GM23338 (cell line): ENCODE results near the gene C16orf82. TPM values are rescaled to one million over a fixed set of nuclear protein-coding genes. Genes with fewer than 3 reads are reported as not detected.
A peak's percentile ranks its signal among the peaks of the same experiment; 100 is the strongest.

ENCODE experiments used
- ATAC-seq: fragments of 200-7000 bp; cut with Tn5 transposase; 3 replicates; pipeline ENCODE4 v1.9.1; 2020
- DNase-seq: peaks from one replicate; pipeline ENCODE4 v3.0.0-alpha.2; 2015; ENCODE audit warnings: low spot score
- H2AFZ ChIP-seq: fragments of 200-600 bp; sonication (generic); 2 replicates; pipeline ENCODE4 v1.8.0; 2016; ENCODE audit warnings: antibody characterized with exemption, mild to moderate bottlenecking, moderate library complexity
- H3F3A ChIP-seq: fragments of 200-600 bp; sonication (generic); replicated peaks from 2 replicates; pipeline ENCODE4 v1.8.0; 2017; ENCODE audit warnings: antibody characterized with exemption, mixed run types, low read depth
- H3K27ac ChIP-seq: fragments of 200-600 bp; sonication (generic); 2 replicates; pipeline ENCODE4 v1.6.1; 2016; ENCODE audit warnings: low read depth
- H3K27me3 ChIP-seq: fragments of 200-600 bp; sonication (generic); 2 replicates; pipeline ENCODE4 v1.8.0; 2016; ENCODE audit warnings: mild to moderate bottlenecking, mixed run types, moderate library complexity; ENCODE audit not compliant: insufficient read depth
- H3K36me3 ChIP-seq: fragments of 200-600 bp; sonication (generic); 2 replicates; pipeline ENCODE4 v1.8.0; 2016; ENCODE audit warnings: mild to moderate bottlenecking; ENCODE audit not compliant: insufficient read depth
- H3K4me1 ChIP-seq: fragments of 200-600 bp; sonication (generic); 2 replicates; pipeline ENCODE4 v1.8.0; 2016; ENCODE audit warnings: mild to moderate bottlenecking, moderate library complexity; ENCODE audit not compliant: insufficient read depth
- H3K4me2 ChIP-seq: fragments of 200-600 bp; sonication (generic); 2 replicates; pipeline ENCODE4 v1.7.1; 2017; ENCODE audit warnings: mixed run types
- H3K4me3 ChIP-seq: fragments of 200-600 bp; sonication (generic); 2 replicates; pipeline ENCODE4 v1.6.1; 2016; ENCODE audit warnings: mixed run types
- H3K79me2 ChIP-seq: fragments of 200-600 bp; sonication (generic); replicated peaks from 2 replicates; pipeline ENCODE4 v1.8.0; 2017; ENCODE audit warnings: mild to moderate bottlenecking; ENCODE audit not compliant: insufficient read depth
- H3K9me2 ChIP-seq: fragments of 200-600 bp; sonication (generic); 2 replicates; pipeline ENCODE4 v1.8.0; 2017; ENCODE audit not compliant: insufficient read depth
- H4K20me1 ChIP-seq: fragments of 200-600 bp; sonication (generic); replicated peaks from 2 replicates; pipeline ENCODE4 v1.8.0; 2017; ENCODE audit warnings: mild to moderate bottlenecking; ENCODE audit not compliant: insufficient read depth
- H3K27ac Mint-ChIP-seq: 2 replicates; pipeline ENCODE4 v1.8.0; 2020; ENCODE audit warnings: inconsistent platforms, mild to moderate bottlenecking, moderate library complexity, mixed read lengths
- H3K27me3 Mint-ChIP-seq: 3 replicates; pipeline ENCODE4 v1.8.0; 2022; ENCODE audit warnings: low read depth, mild to moderate bottlenecking, moderate library complexity, mixed read lengths, inconsistent platforms; ENCODE audit not compliant: insufficient read depth, poor library complexity
- H3K36me3 Mint-ChIP-seq: 3 replicates; pipeline ENCODE4 v1.8.0; 2021; ENCODE audit warnings: low read depth, mild to moderate bottlenecking, inconsistent platforms, moderate library complexity, mixed read lengths
- H3K4me1 Mint-ChIP-seq: 3 replicates; pipeline ENCODE4 v1.8.0; 2020; ENCODE audit warnings: mild to moderate bottlenecking, inconsistent platforms, mixed read lengths
- H3K4me3 Mint-ChIP-seq: 3 replicates; pipeline ENCODE4 v1.8.0; 2021; ENCODE audit warnings: moderate library complexity, mild to moderate bottlenecking, inconsistent platforms, mixed read lengths
- H3K9me3 Mint-ChIP-seq: 3 replicates; pipeline ENCODE4 v1.8.0; 2020; ENCODE audit warnings: moderate library complexity, mild to moderate bottlenecking, inconsistent platforms, mixed read lengths
- CREB1 ChIP-seq: fragments of 250-450 bp; sonication (Bioruptor Pico); IDR thresholded peaks from 2 replicates; pipeline ENCODE4 v1.5.0; 2020; ENCODE audit warnings: low read depth, mild to moderate bottlenecking, moderate library complexity
- EZH2phosphoT487 ChIP-seq: fragments of 200-600 bp; sonication (generic); IDR thresholded peaks from one replicate; pipeline ENCODE4 v1.8.1; 2018; ENCODE audit warnings: antibody characterized with exemption; ENCODE audit not compliant: unreplicated experiment
- POLR2AphosphoS5 ChIP-seq: IDR thresholded peaks from 2 replicates; pipeline ENCODE4 v1.6.1; 2016; ENCODE audit warnings: antibody characterized with exemption, low read depth
- STAT1 ChIP-seq: IDR thresholded peaks from one replicate; pipeline ENCODE4 v1.6.1; 2016; ENCODE audit warnings: antibody characterized with exemption; ENCODE audit not compliant: unreplicated experiment
- polyA plus RNA-seq: library from polyadenylated mRNA; unstranded; fragments of >200 nt; fragmentation: Nextera tagmentation; extraction: Ambion mirVana; gene quantifications from 2 replicates; pipeline ENCODE4 v1.2.1, GENCODE V29; 2016
- total RNA-seq: library from RNA; depleted of rRNA; stranded (reverse); fragments of >200 nt; shearing (Covaris generic); gene quantifications from 2 replicates; pipeline ENCODE4 v1.2.3, GENCODE V29; 2014
- TF ChIP-seq, protein P1 (sequence below), 2 experiments: fragments of 200-600 bp in 1 of 2; sonication (generic) in 1 of 2; conservative IDR thresholded peaks; 2 replicates each; pipeline versions ENCODE4 v1.5.1 to v1.6.1; 2016 to 2017; ENCODE audit warnings: antibody characterized with exemption in 2 of 2, low read depth in 2 of 2, mild to moderate bottlenecking in 2 of 2, moderate library complexity in 1 of 2
- TF ChIP-seq, protein P2 (sequence below): IDR thresholded peaks from 2 replicates; pipeline ENCODE4 v1.6.1; 2016; ENCODE audit warnings: antibody characterized with exemption
- TF ChIP-seq, protein P3 (sequence below): fragments of 250-450 bp; sonication (Bioruptor Pico); IDR thresholded peaks from 2 replicates; pipeline ENCODE4 v1.5.0; 2020; ENCODE audit warnings: mild to moderate bottlenecking, moderate library complexity
- TF ChIP-seq, protein P4 (sequence below): IDR thresholded peaks from one replicate; pipeline ENCODE4 v1.6.1; 2018; ENCODE audit warnings: antibody characterized with exemption; ENCODE audit not compliant: unreplicated experiment

C16orf82 gene
- total and polyA plus RNA-seq, 2 experiments from 2014 or later = not detected

- Mint-ChIP-seq H3K9me3 (peaks cover 77% of the 10 kb centered on the region), H3K4me3 (no peak overlapping the region), H3K27ac (no peak overlapping the region), H3K4me1 (peaks cover 3% of the 10 kb centered on the region; the same call in 2 of the 3 replicates), H3K36me3 (peaks cover 11% of the 10 kb centered on the region; the same call in 2 of the 3 replicates), H3K27me3 (peaks cover 5% of the 10 kb centered on the region)
- Histone ChIP-seq H3F3A (no peaks in the 10 kb centered on the region), H4K20me1 (no peaks in the 10 kb centered on the region), H3K4me2 (no peak overlapping the region), H3K27me3 (no peaks in the 10 kb centered on the region), H3K4me1 (peaks cover 7% of the 10 kb centered on the region; the same call in 1 of the 2 replicates), H3K9me2 (no peaks in the 10 kb centered on the region), H3K36me3 (no peaks in the 10 kb centered on the region), H3K79me2 (no peaks in the 10 kb centered on the region), H2AFZ (peak overlapping the region; percentile 87), H3K27ac (no peak overlapping the region), H3K4me3 (no peak overlapping the region)
- ATAC-seq (no peak), DNase-seq (no peak)
- no peak for TF ChIP-seq EZH2phosphoT487
Measured at GRCh38 chr16:27088216-27088615, 21.5 kb downstream of the C16orf82 start.

- Mint-ChIP-seq H3K36me3 (peaks cover 3% of the 10 kb centered on the region; the same call in 2 of the 3 replicates), H3K4me3 (no peak overlapping the region), H3K4me1 (no peaks in the 10 kb centered on the region)
Measured at GRCh38 chr16:27096375-27096774, 29.6 kb downstream of the C16orf82 start.

More at GRCh38 chr16:27096375-27096774, 29.6 kb downstream of the C16orf82 start:
- no peak overlapping the region for H3K27ac Mint-ChIP-seq
- H3K9me3 Mint-ChIP-seq = peaks cover 74% of the 10 kb centered on the region
- TF ChIP-seq CREB1 (no peak), POLR2AphosphoS5 (no peak), EZH2phosphoT487 (no peak), STAT1 (no peak)
- TF ChIP-seq, protein P1, sequence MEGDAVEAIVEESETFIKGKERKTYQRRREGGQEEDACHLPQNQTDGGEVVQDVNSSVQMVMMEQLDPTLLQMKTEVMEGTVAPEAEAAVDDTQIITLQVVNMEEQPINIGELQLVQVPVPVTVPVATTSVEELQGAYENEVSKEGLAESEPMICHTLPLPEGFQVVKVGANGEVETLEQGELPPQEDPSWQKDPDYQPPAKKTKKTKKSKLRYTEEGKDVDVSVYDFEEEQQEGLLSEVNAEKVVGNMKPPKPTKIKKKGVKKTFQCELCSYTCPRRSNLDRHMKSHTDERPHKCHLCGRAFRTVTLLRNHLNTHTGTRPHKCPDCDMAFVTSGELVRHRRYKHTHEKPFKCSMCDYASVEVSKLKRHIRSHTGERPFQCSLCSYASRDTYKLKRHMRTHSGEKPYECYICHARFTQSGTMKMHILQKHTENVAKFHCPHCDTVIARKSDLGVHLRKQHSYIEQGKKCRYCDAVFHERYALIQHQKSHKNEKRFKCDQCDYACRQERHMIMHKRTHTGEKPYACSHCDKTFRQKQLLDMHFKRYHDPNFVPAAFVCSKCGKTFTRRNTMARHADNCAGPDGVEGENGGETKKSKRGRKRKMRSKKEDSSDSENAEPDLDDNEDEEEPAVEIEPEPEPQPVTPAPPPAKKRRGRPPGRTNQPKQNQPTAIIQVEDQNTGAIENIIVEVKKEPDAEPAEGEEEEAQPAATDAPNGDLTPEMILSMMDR (conservative IDR thresholded peaks at IDR 0.05; ENCODE audit: low read depth in 2 of 2) = no peak
- TF ChIP-seq, protein P2, sequence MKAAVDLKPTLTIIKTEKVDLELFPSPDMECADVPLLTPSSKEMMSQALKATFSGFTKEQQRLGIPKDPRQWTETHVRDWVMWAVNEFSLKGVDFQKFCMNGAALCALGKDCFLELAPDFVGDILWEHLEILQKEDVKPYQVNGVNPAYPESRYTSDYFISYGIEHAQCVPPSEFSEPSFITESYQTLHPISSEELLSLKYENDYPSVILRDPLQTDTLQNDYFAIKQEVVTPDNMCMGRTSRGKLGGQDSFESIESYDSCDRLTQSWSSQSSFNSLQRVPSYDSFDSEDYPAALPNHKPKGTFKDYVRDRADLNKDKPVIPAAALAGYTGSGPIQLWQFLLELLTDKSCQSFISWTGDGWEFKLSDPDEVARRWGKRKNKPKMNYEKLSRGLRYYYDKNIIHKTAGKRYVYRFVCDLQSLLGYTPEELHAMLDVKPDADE = no peak
- TF ChIP-seq, protein P3, sequence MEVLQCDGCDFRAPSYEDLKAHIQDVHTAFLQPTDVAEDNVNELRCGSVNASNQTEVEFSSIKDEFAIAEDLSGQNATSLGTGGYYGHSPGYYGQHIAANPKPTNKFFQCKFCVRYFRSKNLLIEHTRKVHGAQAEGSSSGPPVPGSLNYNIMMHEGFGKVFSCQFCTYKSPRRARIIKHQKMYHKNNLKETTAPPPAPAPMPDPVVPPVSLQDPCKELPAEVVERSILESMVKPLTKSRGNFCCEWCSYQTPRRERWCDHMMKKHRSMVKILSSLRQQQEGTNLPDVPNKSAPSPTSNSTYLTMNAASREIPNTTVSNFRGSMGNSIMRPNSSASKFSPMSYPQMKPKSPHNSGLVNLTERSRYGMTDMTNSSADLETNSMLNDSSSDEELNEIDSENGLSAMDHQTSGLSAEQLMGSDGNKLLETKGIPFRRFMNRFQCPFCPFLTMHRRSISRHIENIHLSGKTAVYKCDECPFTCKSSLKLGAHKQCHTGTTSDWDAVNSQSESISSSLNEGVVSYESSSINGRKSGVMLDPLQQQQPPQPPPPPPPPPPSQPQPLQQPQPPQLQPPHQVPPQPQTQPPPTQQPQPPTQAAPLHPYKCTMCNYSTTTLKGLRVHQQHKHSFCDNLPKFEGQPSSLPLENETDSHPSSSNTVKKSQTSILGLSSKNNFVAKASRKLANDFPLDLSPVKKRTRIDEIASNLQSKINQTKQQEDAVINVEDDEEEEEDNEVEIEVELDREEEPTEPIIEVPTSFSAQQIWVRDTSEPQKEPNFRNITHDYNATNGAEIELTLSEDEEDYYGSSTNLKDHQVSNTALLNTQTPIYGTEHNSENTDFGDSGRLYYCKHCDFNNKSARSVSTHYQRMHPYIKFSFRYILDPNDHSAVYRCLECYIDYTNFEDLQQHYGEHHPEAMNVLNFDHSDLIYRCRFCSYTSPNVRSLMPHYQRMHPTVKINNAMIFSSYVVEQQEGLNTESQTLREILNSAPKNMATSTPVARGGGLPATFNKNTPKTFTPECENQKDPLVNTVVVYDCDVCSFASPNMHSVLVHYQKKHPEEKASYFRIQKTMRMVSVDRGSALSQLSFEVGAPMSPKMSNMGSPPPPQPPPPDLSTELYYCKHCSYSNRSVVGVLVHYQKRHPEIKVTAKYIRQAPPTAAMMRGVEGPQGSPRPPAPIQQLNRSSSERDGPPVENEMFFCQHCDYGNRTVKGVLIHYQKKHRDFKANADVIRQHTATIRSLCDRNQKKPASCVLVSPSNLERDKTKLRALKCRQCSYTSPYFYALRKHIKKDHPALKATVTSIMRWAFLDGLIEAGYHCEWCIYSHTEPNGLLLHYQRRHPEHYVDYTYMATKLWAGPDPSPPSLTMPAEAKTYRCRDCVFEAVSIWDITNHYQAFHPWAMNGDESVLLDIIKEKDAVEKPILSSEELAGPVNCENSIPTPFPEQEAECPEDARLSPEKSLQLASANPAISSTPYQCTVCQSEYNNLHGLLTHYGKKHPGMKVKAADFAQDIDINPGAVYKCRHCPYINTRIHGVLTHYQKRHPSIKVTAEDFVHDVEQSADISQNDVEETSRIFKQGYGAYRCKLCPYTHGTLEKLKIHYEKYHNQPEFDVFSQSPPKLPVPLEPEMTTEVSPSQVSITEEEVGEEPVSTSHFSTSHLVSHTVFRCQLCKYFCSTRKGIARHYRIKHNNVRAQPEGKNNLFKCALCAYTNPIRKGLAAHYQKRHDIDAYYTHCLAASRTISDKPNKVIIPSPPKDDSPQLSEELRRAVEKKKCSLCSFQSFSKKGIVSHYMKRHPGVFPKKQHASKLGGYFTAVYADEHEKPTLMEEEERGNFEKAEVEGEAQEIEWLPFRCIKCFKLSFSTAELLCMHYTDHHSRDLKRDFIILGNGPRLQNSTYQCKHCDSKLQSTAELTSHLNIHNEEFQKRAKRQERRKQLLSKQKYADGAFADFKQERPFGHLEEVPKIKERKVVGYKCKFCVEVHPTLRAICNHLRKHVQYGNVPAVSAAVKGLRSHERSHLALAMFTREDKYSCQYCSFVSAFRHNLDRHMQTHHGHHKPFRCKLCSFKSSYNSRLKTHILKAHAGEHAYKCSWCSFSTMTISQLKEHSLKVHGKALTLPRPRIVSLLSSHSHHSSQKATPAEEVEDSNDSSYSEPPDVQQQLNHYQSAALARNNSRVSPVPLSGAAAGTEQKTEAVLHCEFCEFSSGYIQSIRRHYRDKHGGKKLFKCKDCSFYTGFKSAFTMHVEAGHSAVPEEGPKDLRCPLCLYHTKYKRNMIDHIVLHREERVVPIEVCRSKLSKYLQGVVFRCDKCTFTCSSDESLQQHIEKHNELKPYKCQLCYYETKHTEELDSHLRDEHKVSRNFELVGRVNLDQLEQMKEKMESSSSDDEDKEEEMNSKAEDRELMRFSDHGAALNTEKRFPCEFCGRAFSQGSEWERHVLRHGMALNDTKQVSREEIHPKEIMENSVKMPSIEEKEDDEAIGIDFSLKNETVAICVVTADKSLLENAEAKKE (CRISPR knock-in tag) = no peak
- TF ChIP-seq, protein P4, sequence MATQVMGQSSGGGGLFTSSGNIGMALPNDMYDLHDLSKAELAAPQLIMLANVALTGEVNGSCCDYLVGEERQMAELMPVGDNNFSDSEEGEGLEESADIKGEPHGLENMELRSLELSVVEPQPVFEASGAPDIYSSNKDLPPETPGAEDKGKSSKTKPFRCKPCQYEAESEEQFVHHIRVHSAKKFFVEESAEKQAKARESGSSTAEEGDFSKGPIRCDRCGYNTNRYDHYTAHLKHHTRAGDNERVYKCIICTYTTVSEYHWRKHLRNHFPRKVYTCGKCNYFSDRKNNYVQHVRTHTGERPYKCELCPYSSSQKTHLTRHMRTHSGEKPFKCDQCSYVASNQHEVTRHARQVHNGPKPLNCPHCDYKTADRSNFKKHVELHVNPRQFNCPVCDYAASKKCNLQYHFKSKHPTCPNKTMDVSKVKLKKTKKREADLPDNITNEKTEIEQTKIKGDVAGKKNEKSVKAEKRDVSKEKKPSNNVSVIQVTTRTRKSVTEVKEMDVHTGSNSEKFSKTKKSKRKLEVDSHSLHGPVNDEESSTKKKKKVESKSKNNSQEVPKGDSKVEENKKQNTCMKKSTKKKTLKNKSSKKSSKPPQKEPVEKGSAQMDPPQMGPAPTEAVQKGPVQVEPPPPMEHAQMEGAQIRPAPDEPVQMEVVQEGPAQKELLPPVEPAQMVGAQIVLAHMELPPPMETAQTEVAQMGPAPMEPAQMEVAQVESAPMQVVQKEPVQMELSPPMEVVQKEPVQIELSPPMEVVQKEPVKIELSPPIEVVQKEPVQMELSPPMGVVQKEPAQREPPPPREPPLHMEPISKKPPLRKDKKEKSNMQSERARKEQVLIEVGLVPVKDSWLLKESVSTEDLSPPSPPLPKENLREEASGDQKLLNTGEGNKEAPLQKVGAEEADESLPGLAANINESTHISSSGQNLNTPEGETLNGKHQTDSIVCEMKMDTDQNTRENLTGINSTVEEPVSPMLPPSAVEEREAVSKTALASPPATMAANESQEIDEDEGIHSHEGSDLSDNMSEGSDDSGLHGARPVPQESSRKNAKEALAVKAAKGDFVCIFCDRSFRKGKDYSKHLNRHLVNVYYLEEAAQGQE = no peak
- Histone ChIP-seq H2AFZ (no peak overlapping the region), H3F3A (no peaks in the 10 kb centered on the region), H3K36me3 (no peaks in the 10 kb centered on the region), H3K4me1 (no peaks in the 10 kb centered on the region), H3K27ac (no peak overlapping the region), H3K9me2 (no peaks in the 10 kb centered on the region), H4K20me1 (no peaks in the 10 kb centered on the region), H3K79me2 (no peaks in the 10 kb centered on the region), H3K4me3 (no peak overlapping the region), H3K4me2 (no peak overlapping the region), H3K27me3 (no peaks in the 10 kb centered on the region)
- DNase-seq (no peak), ATAC-seq (no peak)
- peaks cover 3% of the 10 kb centered on the region for H3K27me3 Mint-ChIP-seq
